Astrocyte of the cerebellum (primary cell): ENCODE data around the gene INPP4A.
A peak's percentile ranks its signal among the peaks of the same experiment; 100 is the strongest.

ENCODE experiments used
- DNase-seq: peaks from one replicate; pipeline ENCODE4 v3.0.0-alpha.2; 2011; ENCODE audit warnings: low read depth
- H3K4me3 ChIP-seq: 2 replicates; pipeline ENCODE4 v1.5.1; 2011; ENCODE audit warnings: mild to moderate bottlenecking, low read depth, low read length, moderate library complexity
- CTCF ChIP-seq: IDR thresholded peaks from 2 replicates; pipeline ENCODE4 v1.5.1; 2012; ENCODE audit warnings: low read length, low read depth, moderate library complexity, mild to moderate bottlenecking; ENCODE audit errors: missing control alignments
- in situ Hi-C: cut with HindIII; loops from 2 replicates; pipeline ENCODE4 v1.10.0; 2017; ENCODE audit warnings: low sequenced_read_pairs

The INPP4A gene

GRCh38 chr2:98606431-98606830 lies 161.8 kb downstream of the INPP4A start:
- H3K4me3 ChIP-seq: no peak overlapping the region
- in situ Hi-C loops: no loop called here
- no peak for TF ChIP-seq CTCF
- no peak for DNase-seq

- peak overlapping the region; percentile 86 for H3K4me3 ChIP-seq
- in situ Hi-C loops: no loop called here
- DNase-seq: no peak
- no peak for TF ChIP-seq CTCF
Measured at GRCh38 chr2:98607104-98607503, 162.4 kb downstream of the INPP4A start.

- H3K4me3 ChIP-seq: peak overlapping the region; percentile 86
- DNase-seq: no peak
- in situ Hi-C loops: no loop called here
- no peak for TF ChIP-seq CTCF
Measured at GRCh38 chr2:98607741-98608115, 163.1 kb downstream of the INPP4A start.

- peak within 1 kb of the TSS; percentile 86 for H3K4me3 ChIP-seq
- in situ Hi-C loops: no loop called here
- DNase-seq: peak; percentile 68
- peak; percentile 3 for TF ChIP-seq CTCF
Measured at GRCh38 chr2:98608116-98608961, 163.7 kb downstream of the INPP4A start, which contains the start of the genes COA5 and UNC50. Gene COA5, minus strand, starts transcription at chr2:98608512. Its CDS starts 107 bp downstream, at chr2:98608405. Gene UNC50, plus strand, starts transcription at chr2:98608589. Its CDS starts 1,171 bp downstream, at chr2:98609760.

- TF ChIP-seq CTCF: no peak
- no peak for DNase-seq
- in situ Hi-C loops: no loop called here
- peak overlapping the region; percentile 86 for H3K4me3 ChIP-seq
Measured at GRCh38 chr2:98608962-98609604, 164.4 kb downstream of the INPP4A start.

GRCh38 chr2:98614024-98614739 lies 169.5 kb downstream of the INPP4A start:
- no peak overlapping the region for H3K4me3 ChIP-seq
- TF ChIP-seq CTCF: no peak
- in situ Hi-C loops: no loop called here
- no peak for DNase-seq
